HG02885 (cell line): Measurements from ENCODE around the gene GPER1.
"Not testable (repeated sequence)": the region's sequence is repeated elsewhere in the genome, so short reads cannot be mapped to it uniquely, and the experiment has no call there.

Source experiments
- ATAC-seq: cut with Tn5 transposase; IDR thresholded peaks from one replicate; pipeline ENCODE4 v1.9.1; 2021; ENCODE audit warnings: mild to moderate bottlenecking; ENCODE audit not compliant: unreplicated experiment, poor library complexity

The GPER1 gene

DNA sequence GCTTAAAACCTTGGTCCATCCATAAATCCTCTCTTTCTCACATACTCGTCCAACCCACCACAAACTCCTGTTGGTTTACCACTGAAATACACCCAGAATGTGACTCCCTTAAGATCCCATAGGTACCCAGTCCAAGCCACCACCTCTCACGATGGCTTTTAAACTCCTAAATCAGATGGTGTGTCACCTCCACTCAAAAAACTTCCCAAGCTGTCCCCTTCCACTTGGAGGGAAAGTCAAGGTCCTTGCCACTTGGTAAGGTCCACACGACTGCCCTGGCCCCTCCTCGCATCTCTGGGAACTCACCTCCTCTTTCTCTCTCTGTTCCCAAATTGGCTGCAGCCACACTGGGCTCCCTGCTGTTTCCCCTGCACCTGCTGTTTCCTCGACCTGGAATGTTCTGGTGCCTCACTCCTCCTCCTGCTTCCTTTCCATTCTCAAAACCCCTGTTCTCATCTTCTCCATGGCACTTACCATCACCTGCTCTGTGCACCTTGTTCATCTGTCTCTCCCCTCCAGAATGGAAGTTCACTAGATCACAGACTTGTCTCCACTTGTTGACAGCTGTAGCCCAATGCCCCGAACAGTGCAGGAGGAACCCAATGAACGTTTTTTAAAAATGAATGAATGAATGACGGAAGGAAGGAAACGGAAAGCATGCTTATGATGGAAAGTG is 49.1 kb downstream of the GPER1 start:
- no peak for ATAC-seq

- peak; percentile 62 for ATAC-seq
These were observed 49.7 kb downstream of the GPER1 start for GRCh38 chr7:1137517-1138167.

DNA sequence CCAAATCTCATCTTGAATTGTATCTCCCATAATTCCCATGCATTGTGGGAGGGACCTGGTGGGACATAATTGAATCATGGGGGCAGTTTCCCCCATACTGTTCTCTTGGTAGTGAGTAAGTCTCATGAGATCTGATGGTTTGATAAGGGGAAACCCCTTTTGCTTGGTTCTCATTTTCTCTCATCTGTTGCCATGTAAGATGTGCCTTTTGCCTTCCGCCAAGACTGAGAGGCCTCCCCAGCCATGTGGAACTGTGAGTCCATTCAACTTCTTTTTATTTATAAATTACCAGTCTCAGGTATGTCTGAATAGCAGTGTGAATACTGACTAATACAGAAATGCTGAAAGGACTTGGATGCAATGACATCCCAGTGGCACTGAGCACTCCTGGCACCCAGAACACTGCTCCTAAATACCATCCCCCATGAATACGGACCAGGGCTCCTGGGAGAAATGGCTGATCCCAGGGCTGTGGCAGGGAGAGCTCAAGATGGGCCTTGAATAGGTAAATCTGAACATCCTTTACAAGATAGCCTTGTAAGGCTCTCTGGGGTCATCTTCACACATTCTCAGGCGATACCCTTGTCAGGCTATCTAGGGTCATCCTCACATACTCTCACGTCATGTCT is 52.7 kb downstream of the GPER1 start:
- ATAC-seq = no peak

- no peak for ATAC-seq
These were observed 53.7 kb downstream of the GPER1 start for GRCh38 chr7:1141651-1142050.

GRCh38 chr7:1142051-1142635 is 54.2 kb downstream of the GPER1 start:
- no peak for ATAC-seq

DNA sequence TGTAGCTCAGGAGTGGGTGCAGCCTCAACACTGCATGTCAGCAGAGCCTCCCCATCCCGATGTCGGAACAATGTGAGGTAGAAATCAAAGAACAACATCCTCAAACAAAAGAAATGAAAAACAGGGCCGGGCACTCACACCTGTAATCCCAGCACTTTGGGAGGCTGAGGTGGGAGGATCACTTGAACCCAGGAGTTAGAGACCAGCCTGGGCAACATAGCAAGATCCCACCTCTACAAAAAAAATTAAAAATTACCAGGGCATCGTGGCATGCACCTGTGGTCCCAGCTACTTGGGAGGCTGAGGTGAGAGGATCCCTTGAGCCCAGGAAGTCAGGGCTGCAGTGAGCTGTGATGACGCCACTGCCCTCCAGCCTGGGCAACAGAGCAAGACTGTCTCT is 55.1 kb downstream of the GPER1 start:
- not testable (repeated sequence) for ATAC-seq
